ENCODE measurements around the gene ALK.

ALK gene

DNA sequence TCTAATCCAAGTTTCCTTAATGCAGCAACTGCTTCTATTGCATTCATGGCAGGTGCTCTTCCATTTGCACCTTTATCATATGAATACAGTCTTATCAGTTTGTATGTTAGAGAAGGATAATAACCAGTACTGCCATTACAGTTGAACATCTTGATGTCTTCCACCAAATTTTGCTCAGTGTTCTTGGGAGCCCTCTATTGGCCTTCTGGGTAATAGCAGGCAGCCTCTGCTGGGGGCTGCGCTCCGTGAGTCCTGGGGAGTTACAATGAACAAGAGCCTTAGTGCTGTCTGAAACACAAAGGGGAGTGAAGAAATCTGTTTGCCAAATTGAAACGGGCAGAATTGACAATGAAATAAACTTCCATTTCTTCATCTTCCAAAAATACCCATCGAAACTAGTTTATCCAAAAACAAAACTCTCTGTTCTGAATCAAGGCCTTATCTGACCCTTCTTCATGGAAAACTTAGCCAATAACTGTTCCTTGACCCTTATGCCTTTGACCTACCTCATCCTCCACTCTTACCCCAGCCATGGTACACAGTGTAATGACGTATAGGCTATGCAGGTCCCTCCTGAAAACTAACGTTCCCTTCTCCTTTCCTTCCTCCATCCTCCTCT, 79.9 kb downstream of the ALK start:
- no peak for TF ChIP-seq ZSCAN23 (tag by site-specific recombination; IDR thresholded peaks at IDR 0.05)
- 0 out of 2 replicates have a peak, but pooled peaks have one; percentile 21 for TF ChIP-seq ZNF366 (tag by site-specific recombination; conservative IDR thresholded peaks at IDR 0.05)
- peak; percentile 25 for TF ChIP-seq ZNF654 (tag by site-specific recombination; IDR thresholded peaks at IDR 0.05; ENCODE audit: low read depth)
- no peak for TF ChIP-seq ZNF488 (tag by site-specific recombination; IDR thresholded peaks at IDR 0.05)
- TF ChIP-seq, protein P1, sequence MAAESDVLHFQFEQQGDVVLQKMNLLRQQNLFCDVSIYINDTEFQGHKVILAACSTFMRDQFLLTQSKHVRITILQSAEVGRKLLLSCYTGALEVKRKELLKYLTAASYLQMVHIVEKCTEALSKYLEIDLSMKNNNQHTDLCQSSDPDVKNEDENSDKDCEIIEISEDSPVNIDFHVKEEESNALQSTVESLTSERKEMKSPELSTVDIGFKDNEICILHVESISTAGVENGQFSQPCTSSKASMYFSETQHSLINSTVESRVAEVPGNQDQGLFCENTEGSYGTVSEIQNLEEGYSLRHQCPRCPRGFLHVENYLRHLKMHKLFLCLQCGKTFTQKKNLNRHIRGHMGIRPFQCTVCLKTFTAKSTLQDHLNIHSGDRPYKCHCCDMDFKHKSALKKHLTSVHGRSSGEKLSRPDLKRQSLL (tag by site-specific recombination; IDR thresholded peaks at IDR 0.05), result no peak
- TF ChIP-seq FEZF1 (tag by site-specific recombination; IDR thresholded peaks at IDR 0.05), result no peak
- TF ChIP-seq ZNF112 (tag by site-specific recombination; IDR thresholded peaks at IDR 0.05), result no peak
- no peak for TF ChIP-seq ZNF529 (tag by site-specific recombination; IDR thresholded peaks at IDR 0.05; ENCODE audit: insufficient replicate concordance)
- Histone ChIP-seq H3K4me3 (ENCODE audit: low read depth, low read length) (no peak overlapping the region), H3K27ac (ENCODE audit: extremely low read depth, low read depth, low read length) (no peak overlapping the region), H3K9me3 (ENCODE audit: control insufficient read depth, insufficient read depth, low read depth, low read length) (no peaks in the 10 kb centered on the region), H3K36me3 (ENCODE audit: control insufficient read depth in 2 of 2, insufficient read depth in 1 of 2, low read length in 2 of 2) (no peaks in the 10 kb centered on the region), H3K4me1 (ENCODE audit: control insufficient read depth, insufficient read depth, low read length) (no peaks in the 10 kb centered on the region)
- POLR2A ChIA-PET, result interaction anchor here (0.7 kb wide), 1 partner anchor 547 kb away, joined by 3 read pairs; no protein-coding TSS in a partner anchor
- CTCF ChIA-PET, result interaction anchor here (0.6 to 1.4 kb wide), 19 partner anchors 38 to 1275 kb away, joined by 3 to 6 read pairs (median 4); no protein-coding TSS in a partner anchor

GRCh38 chr2:29839306-29839705, 82.1 kb downstream of the ALK start:
- H3K4me1 ChIP-seq (ENCODE audit: control insufficient read depth, insufficient read depth, low read length), result no peaks in the 10 kb centered on the region
- TF ChIP-seq ZSCAN16 (tag by site-specific recombination; IDR thresholded peaks at IDR 0.05) (no peak), ZNF596 (tag by site-specific recombination; IDR thresholded peaks at IDR 0.05) (no peak), ZNF654 (tag by site-specific recombination; IDR thresholded peaks at IDR 0.05; ENCODE audit: low read depth) (no peak), WT1 (tag by site-specific recombination; IDR thresholded peaks at IDR 0.05) (no peak)
- TF ChIP-seq, protein P2, sequence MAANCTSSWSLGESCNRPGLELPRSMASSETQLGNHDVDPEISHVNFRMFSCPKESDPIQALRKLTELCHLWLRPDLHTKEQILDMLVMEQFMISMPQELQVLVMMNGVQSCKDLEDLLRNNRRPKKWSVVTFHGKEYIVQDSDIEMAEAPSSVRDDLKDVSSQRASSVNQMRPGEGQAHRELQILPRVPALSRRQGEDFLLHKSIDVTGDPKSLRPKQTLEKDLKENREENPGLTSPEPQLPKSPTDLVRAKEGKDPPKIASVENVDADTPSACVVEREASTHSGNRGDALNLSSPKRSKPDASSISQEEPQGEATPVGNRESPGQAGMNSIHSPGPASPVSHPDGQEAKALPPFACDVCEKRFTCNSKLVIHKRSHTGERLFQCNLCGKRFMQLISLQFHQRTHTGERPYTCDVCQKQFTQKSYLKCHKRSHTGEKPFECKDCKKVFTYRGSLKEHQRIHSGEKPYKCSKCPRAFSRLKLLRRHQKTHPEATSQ (tag by site-specific recombination; IDR thresholded peaks at IDR 0.05), result no peak
- POLR2A ChIA-PET, result no interaction called here
- no peaks in the 10 kb centered on the region for H3K36me3 ChIP-seq (ENCODE audit: control insufficient read depth in 2 of 2, insufficient read depth in 1 of 2, low read length in 2 of 2)
- H3K27ac ChIP-seq (ENCODE audit: extremely low read depth, low read depth, low read length), result no peak overlapping the region
- H3K9me3 ChIP-seq (ENCODE audit: control insufficient read depth, insufficient read depth, low read depth, low read length), result no peaks in the 10 kb centered on the region
- no peak overlapping the region for H3K4me3 ChIP-seq (ENCODE audit: low read depth, low read length)
- CTCF ChIA-PET, result interaction anchor here (0.7 kb wide), 1 partner anchor 384 kb away, joined by 3 read pairs; no protein-coding TSS in a partner anchor

DNA sequence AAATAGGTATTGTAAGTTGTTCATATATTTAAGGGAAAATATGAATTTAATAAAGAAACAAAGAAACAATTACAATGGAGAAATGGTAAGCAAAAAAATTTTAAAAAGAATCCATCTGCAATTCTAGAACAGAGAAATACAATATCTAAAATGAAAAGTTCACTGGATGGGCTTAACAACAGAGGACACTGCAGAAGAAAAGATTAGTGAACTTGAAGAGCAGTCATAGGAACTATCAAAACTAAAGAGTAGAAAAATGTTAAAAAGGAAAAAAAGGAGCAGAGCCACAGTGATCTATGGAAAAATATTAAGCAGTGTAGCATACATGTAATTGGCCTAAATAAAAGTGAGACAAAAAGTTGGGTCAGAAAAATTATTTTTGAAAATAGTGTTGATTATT, 83.5 kb downstream of the ALK start:
- Histone ChIP-seq H3K4me1 (ENCODE audit: control insufficient read depth, insufficient read depth, low read length) (no peaks in the 10 kb centered on the region), H3K27ac (ENCODE audit: extremely low read depth, low read depth, low read length) (no peak overlapping the region), H3K4me3 (ENCODE audit: low read depth, low read length) (no peak overlapping the region), H3K9me3 (ENCODE audit: control insufficient read depth, insufficient read depth, low read depth, low read length) (no peaks in the 10 kb centered on the region), H3K36me3 (ENCODE audit: control insufficient read depth in 2 of 2, insufficient read depth in 1 of 2, low read length in 2 of 2) (no peaks in the 10 kb centered on the region)
- no peak for TF ChIP-seq OSR2 (tag by site-specific recombination; IDR thresholded peaks at IDR 0.05)
- TF ChIP-seq ZBTB7A (tag by site-specific recombination; IDR thresholded peaks at IDR 0.05; ENCODE audit: low read depth), result no peak
- TF ChIP-seq ZNF654 (tag by site-specific recombination; IDR thresholded peaks at IDR 0.05; ENCODE audit: low read depth), result no peak
- no peak for TF ChIP-seq ZNF629 (tag by site-specific recombination; IDR thresholded peaks at IDR 0.05)
- TF ChIP-seq ZNF558 (tag by site-specific recombination; IDR thresholded peaks at IDR 0.05), result no peak
- TF ChIP-seq ZNF549 (tag by site-specific recombination; IDR thresholded peaks at IDR 0.05), result no peak
- no peak for TF ChIP-seq SETDB1 (IDR thresholded peaks at IDR 0.05; ENCODE audit: insufficient read length, low read length)
- ChIA-PET POLR2A (no interaction called here), CTCF (no interaction called here)

All from HEK293 (cell line).